Measurements from ENCODE around the gene FAM120C. TPM values are rescaled to one million over a fixed set of nuclear protein-coding genes. Genes with fewer than 3 reads are reported as not detected.

Gene FAM120C
- total RNA-seq, 1 donor, result 8.0 TPM

DNA sequence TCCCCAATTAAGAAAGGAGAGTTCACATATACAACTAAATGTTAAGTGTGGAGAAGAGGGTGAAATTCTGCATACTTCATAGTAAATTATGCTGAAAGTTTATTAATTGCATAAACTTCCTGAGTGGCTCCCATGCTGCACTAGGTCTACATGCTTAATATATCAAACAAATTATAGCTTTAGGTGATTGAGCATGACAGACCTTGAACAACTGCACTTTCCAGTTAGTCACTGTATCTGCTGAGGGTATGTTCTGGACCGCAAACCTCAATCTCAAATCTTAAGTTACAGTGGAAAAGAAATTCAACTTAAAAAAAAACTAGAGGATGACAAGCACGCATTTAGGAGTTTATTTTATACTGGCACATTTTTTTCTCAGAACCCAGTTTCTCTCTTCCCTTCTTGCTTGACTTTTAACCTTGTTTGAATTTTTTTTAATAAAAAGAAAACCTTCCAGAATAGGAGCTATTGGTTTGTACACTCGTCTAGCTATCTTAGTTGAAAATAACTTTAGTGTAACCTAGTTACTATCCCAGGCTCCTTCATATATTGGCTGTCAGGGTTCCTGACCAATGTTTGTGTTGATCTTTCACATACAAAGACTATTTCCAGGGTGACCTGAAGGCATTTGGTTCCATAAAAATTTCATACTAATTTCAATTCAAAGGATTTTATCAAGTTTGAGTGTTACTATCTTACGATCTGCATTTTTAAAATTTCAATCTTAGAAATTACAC is 10.2 kb upstream of the FAM120C start:
- DNase-seq (ENCODE audit: insufficient read length, low spot score, missing footprints), result no peak
- Histone ChIP-seq H3K79me2 (ENCODE audit: insufficient read depth, low read length) (no peaks in the 10 kb centered on the region), H3K4me1 (ENCODE audit: insufficient read depth, low read length) (no peaks in the 10 kb centered on the region), H3K27ac (ENCODE audit: low read depth, low read length) (no peak overlapping the region), H3K36me3 (ENCODE audit: insufficient read depth, low read length) (no peaks in the 10 kb centered on the region), H3K27me3 (ENCODE audit: insufficient read depth, low read length) (peaks cover 9% of the 10 kb centered on the region), H2AFZ (ENCODE audit: low read length) (no peak overlapping the region), H3K4me3 (ENCODE audit: insufficient read depth, low read length) (no peak overlapping the region), H3K4me2 (ENCODE audit: insufficient read depth, low read length) (no peak overlapping the region), H4K20me1 (ENCODE audit: insufficient read depth, low read length) (no peaks in the 10 kb centered on the region), H3K9me3 (ENCODE audit: low read depth, low read length) (no peaks in the 10 kb centered on the region)
- TF ChIP-seq, protein P1, sequence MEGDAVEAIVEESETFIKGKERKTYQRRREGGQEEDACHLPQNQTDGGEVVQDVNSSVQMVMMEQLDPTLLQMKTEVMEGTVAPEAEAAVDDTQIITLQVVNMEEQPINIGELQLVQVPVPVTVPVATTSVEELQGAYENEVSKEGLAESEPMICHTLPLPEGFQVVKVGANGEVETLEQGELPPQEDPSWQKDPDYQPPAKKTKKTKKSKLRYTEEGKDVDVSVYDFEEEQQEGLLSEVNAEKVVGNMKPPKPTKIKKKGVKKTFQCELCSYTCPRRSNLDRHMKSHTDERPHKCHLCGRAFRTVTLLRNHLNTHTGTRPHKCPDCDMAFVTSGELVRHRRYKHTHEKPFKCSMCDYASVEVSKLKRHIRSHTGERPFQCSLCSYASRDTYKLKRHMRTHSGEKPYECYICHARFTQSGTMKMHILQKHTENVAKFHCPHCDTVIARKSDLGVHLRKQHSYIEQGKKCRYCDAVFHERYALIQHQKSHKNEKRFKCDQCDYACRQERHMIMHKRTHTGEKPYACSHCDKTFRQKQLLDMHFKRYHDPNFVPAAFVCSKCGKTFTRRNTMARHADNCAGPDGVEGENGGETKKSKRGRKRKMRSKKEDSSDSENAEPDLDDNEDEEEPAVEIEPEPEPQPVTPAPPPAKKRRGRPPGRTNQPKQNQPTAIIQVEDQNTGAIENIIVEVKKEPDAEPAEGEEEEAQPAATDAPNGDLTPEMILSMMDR (IDR thresholded peaks at IDR 0.05; ENCODE audit: extremely low read depth, low read depth, low read length), result no peak

DNA sequence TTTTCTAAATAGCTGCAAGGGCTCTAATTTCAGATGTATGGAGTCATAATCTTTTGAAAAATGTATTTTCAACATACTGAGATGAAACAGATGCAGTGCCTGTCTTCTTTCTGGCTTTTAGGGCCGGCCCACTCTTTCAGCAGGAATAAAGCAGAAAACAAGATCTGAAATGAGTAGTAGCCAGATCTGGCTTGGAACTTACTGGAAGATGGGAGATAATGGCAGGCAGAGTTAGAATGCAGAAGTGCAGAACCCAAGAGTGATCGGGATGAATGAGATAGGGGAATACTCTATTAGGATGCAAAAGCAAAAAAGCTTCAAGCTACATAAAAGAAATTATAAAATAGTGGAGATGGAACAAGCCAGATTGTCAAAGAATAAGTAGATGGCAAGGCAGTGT is 1.4 kb upstream of the FAM120C start:
- Histone ChIP-seq H3K27ac (ENCODE audit: low read depth, low read length) (no peak overlapping the region), H3K4me2 (ENCODE audit: insufficient read depth, low read length) (no peak overlapping the region), H3K79me2 (ENCODE audit: insufficient read depth, low read length) (peaks cover 29% of the 10 kb centered on the region), H4K20me1 (ENCODE audit: insufficient read depth, low read length) (peaks cover 6% of the 10 kb centered on the region), H2AFZ (ENCODE audit: low read length) (no peak overlapping the region), H3K9me3 (ENCODE audit: low read depth, low read length) (no peaks in the 10 kb centered on the region), H3K27me3 (ENCODE audit: insufficient read depth, low read length) (no peaks in the 10 kb centered on the region), H3K36me3 (ENCODE audit: insufficient read depth, low read length) (no peaks in the 10 kb centered on the region), H3K4me1 (ENCODE audit: insufficient read depth, low read length) (peaks cover 2% of the 10 kb centered on the region), H3K4me3 (ENCODE audit: insufficient read depth, low read length) (no peak overlapping the region)
- TF ChIP-seq, protein P1 (IDR thresholded peaks at IDR 0.05; ENCODE audit: extremely low read depth, low read depth, low read length), result no peak
- DNase-seq (ENCODE audit: insufficient read length, low spot score, missing footprints), result no peak

DNA sequence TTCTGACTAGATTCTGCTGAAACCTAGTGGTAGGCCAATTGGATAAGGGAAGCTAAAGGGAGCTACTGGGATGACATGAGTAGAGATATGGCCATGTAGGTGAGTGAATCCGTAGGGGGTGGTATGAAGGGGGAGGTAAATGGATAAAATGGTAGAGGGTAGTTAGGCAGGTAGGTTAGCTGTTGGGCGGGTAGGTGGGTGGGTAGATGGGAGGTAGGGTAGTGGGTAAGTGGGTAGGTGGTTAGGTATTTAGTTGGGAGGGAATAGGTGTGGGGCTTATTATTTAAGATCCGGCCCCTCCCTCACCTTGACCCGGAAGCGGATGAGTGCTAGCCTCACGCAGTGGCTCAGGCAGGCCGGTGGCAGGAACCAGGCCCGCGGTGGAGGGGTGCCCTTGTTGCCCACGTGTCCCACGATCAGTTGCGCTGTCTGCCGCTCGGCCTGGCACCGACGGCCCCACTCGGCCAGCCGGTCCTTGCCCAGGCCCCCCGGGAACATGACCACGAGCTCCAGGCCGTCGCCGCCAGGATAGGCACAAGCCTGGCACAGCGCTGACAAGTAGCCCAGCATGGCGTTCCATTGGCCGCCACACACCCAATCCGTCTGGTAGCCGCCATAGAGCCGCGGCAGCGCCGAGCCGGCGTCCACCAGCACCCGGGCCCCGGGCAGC is 725 bp downstream of the FAM120C start:
- Histone ChIP-seq H3K27me3 (ENCODE audit: insufficient read depth, low read length) (no peaks in the 10 kb centered on the region), H2AFZ (ENCODE audit: low read length) (peak overlapping the region; percentile 35), H3K36me3 (ENCODE audit: insufficient read depth, low read length) (no peaks in the 10 kb centered on the region), H3K27ac (ENCODE audit: low read depth, low read length) (peak overlapping the region; percentile 37), H4K20me1 (ENCODE audit: insufficient read depth, low read length) (peaks cover 6% of the 10 kb centered on the region), H3K9me3 (ENCODE audit: low read depth, low read length) (no peaks in the 10 kb centered on the region), H3K4me1 (ENCODE audit: insufficient read depth, low read length) (peaks cover 6% of the 10 kb centered on the region), H3K4me3 (ENCODE audit: insufficient read depth, low read length) (peak overlapping the region; percentile 76), H3K79me2 (ENCODE audit: insufficient read depth, low read length) (peaks cover 38% of the 10 kb centered on the region), H3K4me2 (ENCODE audit: insufficient read depth, low read length) (peak overlapping the region; percentile 90)
- DNase-seq (ENCODE audit: insufficient read length, low spot score, missing footprints), result peak; percentile 82
- TF ChIP-seq, protein P1 (IDR thresholded peaks at IDR 0.05; ENCODE audit: extremely low read depth, low read depth, low read length), result no peak
